Keratinocyte (primary cell): Measurements from ENCODE around the gene NOP14. TPM values are rescaled to one million over a fixed set of nuclear protein-coding genes. Genes with fewer than 3 reads are reported as not detected.
"Not testable (repeated sequence)": the region's sequence is repeated elsewhere in the genome, so short reads cannot be mapped to it uniquely, and the experiment has no call there.

Experiments
- DNase-seq: peaks from one replicate; pipeline ENCODE4 v3.0.0-alpha.2; 2011; ENCODE audit warnings: low read depth, missing footprints, low spot score
- FAIRE-seq: peaks from 2 replicates; lab custom pipeline; 2011; peaks lifted over from hg19 to GRCh38; lab: Jason Lieb, UNC
- H2AFZ ChIP-seq: 2 replicates; pipeline ENCODE4 v1.6.0; 2012; ENCODE audit warnings: low read length, control low read depth, inconsistent platforms; ENCODE audit not compliant: control insufficient read depth
- H3K27ac ChIP-seq: 2 replicates; pipeline ENCODE4 v1.5.1; 2011; ENCODE audit warnings: low read length; ENCODE audit not compliant: control insufficient read depth, insufficient read depth
- H3K27me3 ChIP-seq: 3 replicates; pipeline ENCODE4 v1.6.0; 2011; ENCODE audit warnings: low read length; ENCODE audit not compliant: control insufficient read depth, insufficient read depth; ENCODE audit errors: extremely low read depth
- H3K36me3 ChIP-seq, 2 experiments: 2 replicates in 1 of 2; 3 replicates in 1 of 2; pipeline ENCODE4 v1.5.1; 2011; ENCODE audit warnings: low read length in 2 of 2, mild to moderate bottlenecking in 1 of 2; ENCODE audit not compliant: control insufficient read depth in 2 of 2, insufficient read depth in 2 of 2; ENCODE audit errors: extremely low read depth in 1 of 2
- H3K4me1 ChIP-seq: 3 replicates; pipeline ENCODE4 v1.5.1; 2011; ENCODE audit warnings: low read length; ENCODE audit not compliant: control insufficient read depth, insufficient read depth; ENCODE audit errors: extremely low read depth
- H3K4me2 ChIP-seq: 3 replicates; pipeline ENCODE4 v1.6.0; 2011; ENCODE audit warnings: low read depth, low read length; ENCODE audit not compliant: control insufficient read depth, insufficient read depth; ENCODE audit errors: extremely low read depth
- H3K4me3 ChIP-seq, 3 experiments: fragments of 200-600 bp in 1 of 3; sonication (generic) in 1 of 3; 2 replicates in 2 of 3; 3 replicates in 1 of 3; pipeline ENCODE4 v1.5.1; 2011 to 2016; ENCODE audit warnings: low read length in 3 of 3, mild to moderate bottlenecking in 3 of 3, control low read depth in 2 of 3, inconsistent platforms in 1 of 3, low read depth in 1 of 3, mixed read lengths in 1 of 3, mixed run types in 1 of 3, moderate library complexity in 1 of 3; ENCODE audit not compliant: control insufficient read depth in 2 of 3, insufficient read depth in 2 of 3; ENCODE audit errors: extremely low read depth in 1 of 3
- H3K79me2 ChIP-seq: 2 replicates; pipeline ENCODE4 v1.6.0; 2012; ENCODE audit warnings: low read length; ENCODE audit not compliant: control insufficient read depth, insufficient read depth
- H3K9ac ChIP-seq: 3 replicates; pipeline ENCODE4 v1.6.0; 2011; ENCODE audit warnings: low read length; ENCODE audit not compliant: control insufficient read depth, insufficient read depth; ENCODE audit errors: extremely low read depth
- H3K9me1 ChIP-seq: 3 replicates; pipeline ENCODE4 v1.6.0; 2011; ENCODE audit warnings: low read length; ENCODE audit not compliant: control insufficient read depth, insufficient read depth; ENCODE audit errors: extremely low read depth
- H3K9me3 ChIP-seq: 2 replicates; pipeline ENCODE4 v1.5.1; 2012; ENCODE audit warnings: low read depth, low read length; ENCODE audit not compliant: control insufficient read depth
- H4K20me1 ChIP-seq: 3 replicates; pipeline ENCODE4 v1.6.0; 2011; ENCODE audit warnings: low read length; ENCODE audit not compliant: control insufficient read depth, insufficient read depth; ENCODE audit errors: extremely low read depth
- CTCF ChIP-seq, 3 experiments: IDR thresholded peaks in 1 of 3; conservative IDR thresholded peaks in 1 of 3; optimal IDR thresholded peaks in 1 of 3; 2 replicates in 2 of 3; 3 replicates in 1 of 3; pipeline versions ENCODE3 to v1.5.1; 2011; ENCODE audit warnings: low read length in 3 of 3, mild to moderate bottlenecking in 3 of 3, moderate library complexity in 2 of 3, control low read depth in 1 of 3, inconsistent platforms in 1 of 3; ENCODE audit not compliant: insufficient read depth in 2 of 3; ENCODE audit errors: extremely low read depth in 1 of 3
- EZH2 ChIP-seq: IDR thresholded peaks from one replicate; pipeline ENCODE4 v1.6.1; 2012; ENCODE audit warnings: inconsistent platforms, mild to moderate bottlenecking, low read length, moderate library complexity
- dilution Hi-C: fragments of 300-500 bp; cut with MboI; formaldehyde crosslinking; loops from one replicate; pipeline ENCODE4 v1.7.0; 2020; ENCODE audit warnings: low sequenced_read_pairs; ENCODE audit not compliant: extremely low pct_ligation_motif_present
- polyA plus RNA-seq, 5 experiments: library from polyadenylated mRNA; depleted of rRNA in 3 of 5; stranded (reverse) in 3 of 5; stranded (forward) in 1 of 5; unstranded in 1 of 5; fragments of >200 nt; gene quantifications; 1 replicate in 1 of 5; 2 replicates in 3 of 5; 3 replicates in 1 of 5; pipeline versions ENCODE4 v1.2.1 to v1.2.3, GENCODE V29; 2011 to 2012; ENCODE audit warnings: missing spikeins in 2 of 5, low read depth in 1 of 5, low replicate concordance in 1 of 5

Gene NOP14
- polyA plus RNA-seq, 1 donor (not counting 4 experiments of a cell fraction or from before 2014, with no cell fraction given), result 21.8 TPM

DNA sequence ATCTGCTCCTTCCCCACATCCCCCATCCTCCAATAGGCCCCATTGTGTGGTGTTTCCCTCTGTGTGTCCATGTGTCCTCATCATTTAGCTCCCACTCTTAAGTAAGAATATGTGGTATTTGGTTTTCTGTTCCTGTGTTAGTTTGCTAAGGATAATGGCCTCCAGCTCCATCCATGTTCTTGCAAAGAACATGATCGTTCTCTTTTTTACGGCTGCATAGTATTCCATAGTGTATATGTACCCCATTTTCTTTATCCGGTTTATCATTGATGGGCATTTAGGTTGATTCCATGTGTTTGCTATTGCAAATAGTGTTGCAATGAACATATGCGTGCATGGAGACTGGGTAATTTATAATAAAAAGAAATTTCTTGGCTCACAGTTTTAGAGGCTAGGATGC is 31.7 kb upstream of the NOP14 start:
- Histone ChIP-seq H3K27me3 (no peaks in the 10 kb centered on the region), H3K4me3 (no peak overlapping the region), H3K27ac (no peak overlapping the region), H3K9me3 (no peaks in the 10 kb centered on the region), H4K20me1 (no peaks in the 10 kb centered on the region), H3K9ac (no peak overlapping the region), H3K4me2 (no peak overlapping the region), H3K9me1 (no peaks in the 10 kb centered on the region), H3K4me1 (no peaks in the 10 kb centered on the region), H2AFZ (no peak overlapping the region), H3K36me3 (no peaks in the 10 kb centered on the region), H3K79me2 (no peaks in the 10 kb centered on the region)
- FAIRE-seq (no peak), DNase-seq (no peak)
- dilution Hi-C loops, result no loop called here
- TF ChIP-seq EZH2 (no peak), CTCF (optimal IDR thresholded peaks at IDR 0.05 in 1 of 3, IDR thresholded peaks at IDR 0.05 in 1 of 3, conservative IDR thresholded peaks at IDR 0.05 in 1 of 3; ENCODE audit: extremely low read depth in 1 of 3, insufficient read depth in 2 of 3, low read length in 3 of 3) (no peak)

DNA sequence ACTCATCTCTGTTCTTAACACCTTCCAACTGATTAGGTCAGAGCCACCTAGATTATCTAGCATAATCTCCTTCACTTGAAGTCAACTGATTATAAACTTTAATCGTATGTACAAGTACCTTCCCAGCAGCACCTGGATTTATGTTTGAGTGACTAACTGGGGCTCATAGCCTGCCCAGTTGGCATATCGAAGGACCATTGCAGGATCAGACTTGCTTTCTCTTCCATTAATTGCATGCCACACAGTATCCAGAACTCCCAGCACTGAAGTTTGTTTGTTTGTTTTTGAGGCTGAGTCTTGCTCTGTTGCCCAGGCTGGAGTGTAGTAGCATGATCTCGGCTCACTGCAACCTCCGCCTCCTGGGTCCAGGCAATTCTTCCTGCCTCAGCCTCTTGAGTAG is 28.0 kb upstream of the NOP14 start:
- DNase-seq, result no peak
- no peaks in the 10 kb centered on the region for H4K20me1 ChIP-seq
- H3K4me3 ChIP-seq, result no peak overlapping the region
- no peaks in the 10 kb centered on the region for H3K9me3 ChIP-seq
- TF ChIP-seq EZH2 (no peak), CTCF (optimal IDR thresholded peaks at IDR 0.05 in 1 of 3, IDR thresholded peaks at IDR 0.05 in 1 of 3, conservative IDR thresholded peaks at IDR 0.05 in 1 of 3; ENCODE audit: extremely low read depth in 1 of 3, insufficient read depth in 2 of 3, low read length in 3 of 3) (no peak)
- H3K27ac ChIP-seq, result no peak overlapping the region
- no peaks in the 10 kb centered on the region for H3K9me1 ChIP-seq
- no peaks in the 10 kb centered on the region for H3K36me3 ChIP-seq
- dilution Hi-C loops, result no loop called here
- H3K9ac ChIP-seq, result no peak overlapping the region
- no peaks in the 10 kb centered on the region for H3K4me1 ChIP-seq
- FAIRE-seq, result no peak
- H3K4me2 ChIP-seq, result no peak overlapping the region
- no peaks in the 10 kb centered on the region for H3K79me2 ChIP-seq
- H3K27me3 ChIP-seq, result no peaks in the 10 kb centered on the region
- H2AFZ ChIP-seq, result no peak overlapping the region

GRCh38 chr4:2983715-2984114 is 20.5 kb upstream of the NOP14 start:
- H3K36me3 ChIP-seq, H3K27me3 ChIP-seq, H3K9ac ChIP-seq, H3K9me1 ChIP-seq, FAIRE-seq, H3K4me2 ChIP-seq, H4K20me1 ChIP-seq, dilution Hi-C loops, H3K4me1 ChIP-seq, H3K79me2 ChIP-seq, DNase-seq, H3K4me3 ChIP-seq, H3K27ac ChIP-seq, H2AFZ ChIP-seq: not testable (repeated sequence)
- H3K9me3 ChIP-seq, result peaks cover 11% of the 10 kb centered on the region
